SHP77 treated with DMSO at 0.1 percent for 48 hours (cell line): ENCODE data around the gene GPR162.
"Not testable (repeated sequence)": the region's sequence is repeated elsewhere in the genome, so short reads cannot be mapped to it uniquely, and the experiment has no call there.

Experiments used
- DNase-seq: peaks from one replicate; lab custom pipeline; 2025; lab: John Stamatoyannopoulos, UW

GPR162 gene

GRCh38 chr12:6873094-6874014 is 51.7 kb downstream of the GPR162 start, which contains the start of gene SPSB2:
SPSB2 (minus strand) TSS chr12:6873303; CDS start chr12:6872901, 402 bp downstream.
- peak; percentile 55 for DNase-seq

- not testable (repeated sequence) for DNase-seq
These were observed 52.4 kb downstream of the GPR162 start for GRCh38 chr12:6874015-6874368.
